ENCODE data around the gene DOCK8.

- no peak for TF ChIP-seq CTCF (conservative IDR thresholded peaks at IDR 0.05)
- no peak for TF ChIP-seq ZFX (IDR thresholded peaks at IDR 0.05)
Measured at GRCh38 chr9:437066-437465, 222.4 kb downstream of the DOCK8 start.

Data from C4-2B (cell line).